HepG2 (cell line): ENCODE data around the gene SPACA6. TPM values are rescaled to one million over a fixed set of nuclear protein-coding genes. Genes with fewer than 3 reads are reported as not detected.

Source experiments
- ATAC-seq: fragments of 200-7000 bp; cut with Tn5 transposase; 3 replicates; pipeline ENCODE4 v1.9.1; 2020; ENCODE audit warnings: mild to moderate bottlenecking, moderate library complexity
- BruUV-seq: library from RNA; stranded (reverse); fragments of 400-500 nt; replicated peaks from 2 replicates; lab custom pipeline; 2021; lab: Mats Ljungman, UMichigan
- CTCF ChIA-PET: fragments of 300-600 bp; formaldehyde crosslinking; extraction: SDS; loops from one replicate; lab custom pipeline; 2021; ENCODE audit warnings: low total read pairs, inconsistent platforms, low intra/inter-chr PET ratio; lab: Yijun Ruan, JAX
- POLR2A ChIA-PET: fragments of 350-600 bp; sonication (Branson Sonifier 250); formaldehyde crosslinking; loops from one replicate; lab custom pipeline; 2020; ENCODE audit warnings: antibody characterized with exemption, inconsistent platforms; lab: Yijun Ruan, JAX
- DNase-seq: peaks from one replicate; pipeline ENCODE4 v3.0.0-alpha.2; 2015; ENCODE audit warnings: low spot score
- FAIRE-seq: peaks from 3 replicates; lab custom pipeline; 2011; peaks lifted over from hg19 to GRCh38; lab: Jason Lieb, UNC
- H2AFZ ChIP-seq: one replicate; pipeline ENCODE4 v1.6.1; 2011; ENCODE audit warnings: low read length, inconsistent platforms
- H3K27ac ChIP-seq: fragments of 300-600 bp; 3 replicates; pipeline ENCODE4 v1.8.0; 2011; ENCODE audit warnings: mixed run types, mild to moderate bottlenecking, mixed read lengths, low read length, inconsistent platforms; ENCODE audit not compliant: insufficient read depth; ENCODE audit errors: extremely low read length
- H3K27me3 ChIP-seq, 2 experiments: fragments of 200-600 bp in 1 of 2; 2 replicates in 1 of 2; 3 replicates in 1 of 2; pipeline versions ENCODE4 v1.6.0 to v1.8.0; 2011; ENCODE audit warnings: low read length in 2 of 2, mild to moderate bottlenecking in 2 of 2, moderate library complexity in 2 of 2, inconsistent platforms in 1 of 2; ENCODE audit not compliant: insufficient read depth in 2 of 2, control insufficient read depth in 1 of 2
- H3K36me3 ChIP-seq, 2 experiments: fragments of 200-600 bp in 1 of 2; replicated peaks in 1 of 2; 2 replicates in 1 of 2; 3 replicates in 1 of 2; pipeline versions ENCODE4 v1.5.1 to v1.8.0; 2011; ENCODE audit warnings: low read length in 2 of 2, inconsistent platforms in 1 of 2; ENCODE audit not compliant: insufficient read depth in 2 of 2, control insufficient read depth in 1 of 2
- H3K4me1 ChIP-seq: 2 replicates; pipeline ENCODE4 v1.5.1; 2012; ENCODE audit warnings: low read length, inconsistent platforms; ENCODE audit not compliant: insufficient read depth
- H3K4me2 ChIP-seq: 2 replicates; pipeline ENCODE4 v1.6.0; 2011; ENCODE audit warnings: low read depth, low read length, inconsistent platforms
- H3K4me3 ChIP-seq, 3 experiments: fragments of 200-600 bp in 1 of 3; sonication (generic), shearing (Covaris generic) in 1 of 3; replicated peaks in 1 of 3; 2 replicates each; pipeline ENCODE4 v1.5.1; 2011 to 2016; ENCODE audit warnings: low read length in 3 of 3, inconsistent platforms in 2 of 3, low read depth in 2 of 3, mild to moderate bottlenecking in 2 of 3, control low read depth in 1 of 3, mixed read lengths in 1 of 3; ENCODE audit not compliant: insufficient read depth in 1 of 3
- H3K79me2 ChIP-seq: one replicate; pipeline ENCODE4 v1.6.1; 2011; ENCODE audit warnings: low read length, inconsistent platforms; ENCODE audit not compliant: insufficient read depth
- H3K9ac ChIP-seq: 2 replicates; pipeline ENCODE4 v1.6.0; 2011; ENCODE audit warnings: mild to moderate bottlenecking, low read depth, low read length, inconsistent platforms; ENCODE audit not compliant: insufficient read depth
- H3K9me3 ChIP-seq: 2 replicates; pipeline ENCODE4 v1.5.1; 2012; ENCODE audit warnings: mild to moderate bottlenecking, low read length
- H4K20me1 ChIP-seq: 2 replicates; pipeline ENCODE4 v1.6.0; 2011; ENCODE audit warnings: inconsistent platforms, mild to moderate bottlenecking, low read length, moderate library complexity; ENCODE audit not compliant: insufficient read depth
- KMT2A ChIP-seq: sonication (generic); formaldehyde crosslinking; IDR thresholded peaks from 2 replicates; pipeline ENCODE4 v1.4.0; 2020; ENCODE audit warnings: missing genetic modification reagents
- WGBS: methylation state at CpG from one replicate; pipeline ENCODE4 v1.1.6; 2017; ENCODE audit warnings: low lambda C conversion rate; 5-methylcytosine and 5-hydroxymethylcytosine counted together
- in situ Hi-C: cut with HindIII; loops from 2 replicates; pipeline ENCODE4 v1.10.0; 2017; ENCODE audit warnings: low pct_unique_long_range_greater_than_20kb; ENCODE audit not compliant: extremely low pct_ligation_motif_present
- intact Hi-C: fragments of 100-400 bp; cut with micrococcal nuclease; formaldehyde crosslinking; loops from one replicate; pipeline ENCODE4 v1.10.0; 2022; ENCODE audit not compliant: unreplicated experiment
- polyA plus RNA-seq, 8 experiments: library from polyadenylated mRNA; depleted of rRNA in 3 of 8; stranded (reverse) in 7 of 8; unstranded in 1 of 8; fragments of >200 nt; fragmentation: Illumina TruSeq in 4 of 8; extraction: Trizol in 4 of 8; gene quantifications; 2 replicates each; pipeline versions ENCODE4 v1.2.1 to v1.2.3, GENCODE V29; 2011 to 2016; ENCODE audit warnings: low read depth in 4 of 8, missing spikeins in 1 of 8, mixed read lengths in 1 of 8; ENCODE audit not compliant: insufficient read depth in 1 of 8
- total RNA-seq, 5 experiments: library from RNA; depleted of rRNA; stranded (reverse); fragments of >200 nt; fragmentation: Illumina TruSeq; extraction: Trizol; gene quantifications; 2 replicates each; pipeline ENCODE4 v1.2.3, GENCODE V29; 2016; ENCODE audit warnings: low read depth in 1 of 5
- TF ChIP-seq, protein P1 (sequence below): IDR thresholded peaks from 2 replicates; pipeline ENCODE4 v1.6.1; 2016; ENCODE audit warnings: missing compliant biosample characterization, missing genetic modification reagents, borderline replicate concordance

SPACA6 gene
- total and polyA plus RNA-seq, 2 of the 13 experiments (the other 11 are each of a cell fraction or from before 2014, with no cell fraction given), result 1.4 to 2.2 TPM

- no TSS peak for BruUV-seq
- Histone ChIP-seq H3K4me3 (no peak overlapping the region), H3K79me2 (no peaks in the 10 kb centered on the region), H3K9ac (no peak overlapping the region), H3K27ac (no peak overlapping the region), H3K36me3 (no peaks in the 10 kb centered on the region), H3K9me3 (no peaks in the 10 kb centered on the region), H3K4me2 (no peak overlapping the region), H2AFZ (no peak overlapping the region), H3K4me1 (peaks cover 6% of the 10 kb centered on the region; the same call in 1 of the 2 replicates), H4K20me1 (no peaks in the 10 kb centered on the region), H3K27me3 (no peaks in the 10 kb centered on the region)
- 54% methylated on average over 6 of the region's 6 CpGs for WGBS
- TF ChIP-seq, protein P1, sequence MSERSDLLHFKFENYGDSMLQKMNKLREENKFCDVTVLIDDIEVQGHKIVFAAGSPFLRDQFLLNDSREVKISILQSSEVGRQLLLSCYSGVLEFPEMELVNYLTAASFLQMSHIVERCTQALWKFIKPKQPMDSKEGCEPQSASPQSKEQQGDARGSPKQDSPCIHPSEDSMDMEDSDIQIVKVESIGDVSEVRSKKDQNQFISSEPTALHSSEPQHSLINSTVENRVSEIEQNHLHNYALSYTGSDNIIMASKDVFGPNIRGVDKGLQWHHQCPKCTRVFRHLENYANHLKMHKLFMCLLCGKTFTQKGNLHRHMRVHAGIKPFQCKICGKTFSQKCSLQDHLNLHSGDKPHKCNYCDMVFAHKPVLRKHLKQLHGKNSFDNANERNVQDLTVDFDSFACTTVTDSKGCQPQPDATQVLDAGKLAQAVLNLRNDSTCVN (CRISPR knock-in tag), result no peak
- ChIA-PET POLR2A (no interaction called here), CTCF (no interaction called here)
- intact Hi-C loops (no loop called here), in situ Hi-C loops (no loop called here)
- no peak for FAIRE-seq
- no peak for DNase-seq
- ATAC-seq, result no peak
Measured at GRCh38 chr19:51709575-51709974, 16.4 kb downstream of the SPACA6 start.

DNA sequence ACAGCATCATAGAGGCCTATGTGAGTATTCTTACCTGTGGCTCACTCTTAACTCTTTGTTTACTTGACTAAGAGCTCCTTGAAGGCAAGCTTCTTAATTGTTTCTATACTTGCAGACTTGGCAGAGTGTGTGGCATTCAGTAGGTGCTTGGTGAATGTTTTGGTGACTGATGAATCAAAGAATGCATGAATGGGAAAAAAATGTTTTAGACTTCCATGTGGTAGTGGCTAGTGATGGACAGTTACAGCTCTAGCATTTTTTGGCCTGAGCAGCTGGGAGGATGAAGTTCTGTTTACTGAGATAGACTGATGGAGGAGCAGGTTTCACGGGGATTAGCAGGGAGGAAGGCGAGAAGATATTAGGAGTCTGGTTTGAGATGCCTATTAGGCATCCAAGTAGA, 17.0 kb downstream of the SPACA6 start:
- no peak overlapping the region for H3K4me2 ChIP-seq
- intact Hi-C loops, result no loop called here
- FAIRE-seq, result no peak
- DNase-seq, result no peak
- H3K9me3 ChIP-seq, result no peaks in the 10 kb centered on the region
- H3K27ac ChIP-seq, result no peak overlapping the region
- POLR2A ChIA-PET, result no interaction called here
- no peak overlapping the region for H3K9ac ChIP-seq
- no TSS peak for BruUV-seq
- no peak overlapping the region for H2AFZ ChIP-seq
- in situ Hi-C loops, result no loop called here
- CTCF ChIA-PET, result no interaction called here
- WGBS, result 31% methylated on average over 2 of the region's 2 CpGs
- no peak for TF ChIP-seq KMT2A
- ATAC-seq, result no peak
- no peaks in the 10 kb centered on the region for H4K20me1 ChIP-seq
- H3K4me1 ChIP-seq, result peaks cover 3% of the 10 kb centered on the region; the same call in 1 of the 2 replicates
- no peaks in the 10 kb centered on the region for H3K79me2 ChIP-seq
- no peak overlapping the region for H3K4me3 ChIP-seq
- no peaks in the 10 kb centered on the region for H3K36me3 ChIP-seq
- no peaks in the 10 kb centered on the region for H3K27me3 ChIP-seq
